B cell (primary cell): ENCODE results near the gene BTNL3.

Experiments used
- EZH2 ChIP-seq: IDR thresholded peaks from 2 replicates; pipeline ENCODE4 v1.6.1; 2012; ENCODE audit warnings: borderline replicate concordance, low read depth, mild to moderate bottlenecking, moderate library complexity, low read length; ENCODE audit not compliant: insufficient read depth, poor library complexity, severe bottlenecking
- TF ChIP-seq, protein P1 (sequence below): fragments of 200-600 bp; IDR thresholded peaks from one replicate; pipeline ENCODE4 v1.8.0; 2022; ENCODE audit warnings: antibody characterized with exemption, mild to moderate bottlenecking

DNA sequence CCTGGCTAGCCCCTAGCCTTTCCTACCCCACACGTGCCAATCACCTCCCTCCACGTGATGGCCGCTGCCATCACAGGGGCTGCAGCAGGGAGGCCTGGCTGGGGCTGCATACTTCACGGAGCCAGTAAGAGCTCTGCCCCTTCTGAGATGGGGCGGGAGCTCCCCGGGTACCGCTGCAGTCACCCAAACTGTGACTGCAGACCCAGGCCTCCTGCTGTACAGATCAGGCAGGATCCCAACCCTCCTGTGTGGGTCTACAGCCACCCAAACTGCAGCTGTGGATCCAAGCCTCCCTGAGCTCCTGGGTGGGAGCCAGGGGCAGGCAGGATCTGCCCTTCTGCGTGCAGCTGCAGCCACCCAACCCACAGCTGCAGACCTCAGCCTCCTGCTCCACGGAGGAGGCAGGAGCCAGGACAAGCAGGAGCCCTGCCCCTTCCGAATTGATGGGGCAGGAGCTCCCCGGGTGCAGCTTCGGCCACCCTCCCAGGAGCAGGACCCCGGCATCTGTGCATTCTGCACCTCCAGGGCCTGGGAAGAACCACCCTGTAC lies 48.2 kb downstream of the BTNL3 start:
- TF ChIP-seq, protein P1, sequence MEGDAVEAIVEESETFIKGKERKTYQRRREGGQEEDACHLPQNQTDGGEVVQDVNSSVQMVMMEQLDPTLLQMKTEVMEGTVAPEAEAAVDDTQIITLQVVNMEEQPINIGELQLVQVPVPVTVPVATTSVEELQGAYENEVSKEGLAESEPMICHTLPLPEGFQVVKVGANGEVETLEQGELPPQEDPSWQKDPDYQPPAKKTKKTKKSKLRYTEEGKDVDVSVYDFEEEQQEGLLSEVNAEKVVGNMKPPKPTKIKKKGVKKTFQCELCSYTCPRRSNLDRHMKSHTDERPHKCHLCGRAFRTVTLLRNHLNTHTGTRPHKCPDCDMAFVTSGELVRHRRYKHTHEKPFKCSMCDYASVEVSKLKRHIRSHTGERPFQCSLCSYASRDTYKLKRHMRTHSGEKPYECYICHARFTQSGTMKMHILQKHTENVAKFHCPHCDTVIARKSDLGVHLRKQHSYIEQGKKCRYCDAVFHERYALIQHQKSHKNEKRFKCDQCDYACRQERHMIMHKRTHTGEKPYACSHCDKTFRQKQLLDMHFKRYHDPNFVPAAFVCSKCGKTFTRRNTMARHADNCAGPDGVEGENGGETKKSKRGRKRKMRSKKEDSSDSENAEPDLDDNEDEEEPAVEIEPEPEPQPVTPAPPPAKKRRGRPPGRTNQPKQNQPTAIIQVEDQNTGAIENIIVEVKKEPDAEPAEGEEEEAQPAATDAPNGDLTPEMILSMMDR, result no peak
- TF ChIP-seq EZH2, result no peak
